ENCODE results near the gene ZMIZ1.

ZMIZ1 gene

DNA sequence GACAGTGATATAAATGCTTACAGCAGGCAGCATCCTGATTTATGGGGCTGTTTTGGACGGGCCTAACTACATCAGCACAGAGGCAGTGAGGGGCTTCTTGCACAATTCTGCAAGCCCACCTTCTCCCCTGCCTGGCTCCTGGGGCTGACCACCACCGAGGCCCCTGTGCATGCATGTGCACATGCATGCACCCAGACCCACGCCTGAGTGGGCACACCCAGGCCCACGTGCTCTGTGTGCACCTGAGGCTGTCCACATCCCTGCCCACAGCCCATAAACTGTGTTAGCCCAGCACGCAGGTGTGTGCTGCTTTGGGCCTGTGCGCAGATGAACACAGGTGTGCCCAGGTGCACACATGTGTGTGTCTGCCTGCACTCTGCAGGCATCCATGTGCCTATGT lies 40.0 kb downstream of the ZMIZ1 start:
- TF ChIP-seq, protein P1, sequence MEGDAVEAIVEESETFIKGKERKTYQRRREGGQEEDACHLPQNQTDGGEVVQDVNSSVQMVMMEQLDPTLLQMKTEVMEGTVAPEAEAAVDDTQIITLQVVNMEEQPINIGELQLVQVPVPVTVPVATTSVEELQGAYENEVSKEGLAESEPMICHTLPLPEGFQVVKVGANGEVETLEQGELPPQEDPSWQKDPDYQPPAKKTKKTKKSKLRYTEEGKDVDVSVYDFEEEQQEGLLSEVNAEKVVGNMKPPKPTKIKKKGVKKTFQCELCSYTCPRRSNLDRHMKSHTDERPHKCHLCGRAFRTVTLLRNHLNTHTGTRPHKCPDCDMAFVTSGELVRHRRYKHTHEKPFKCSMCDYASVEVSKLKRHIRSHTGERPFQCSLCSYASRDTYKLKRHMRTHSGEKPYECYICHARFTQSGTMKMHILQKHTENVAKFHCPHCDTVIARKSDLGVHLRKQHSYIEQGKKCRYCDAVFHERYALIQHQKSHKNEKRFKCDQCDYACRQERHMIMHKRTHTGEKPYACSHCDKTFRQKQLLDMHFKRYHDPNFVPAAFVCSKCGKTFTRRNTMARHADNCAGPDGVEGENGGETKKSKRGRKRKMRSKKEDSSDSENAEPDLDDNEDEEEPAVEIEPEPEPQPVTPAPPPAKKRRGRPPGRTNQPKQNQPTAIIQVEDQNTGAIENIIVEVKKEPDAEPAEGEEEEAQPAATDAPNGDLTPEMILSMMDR (IDR thresholded peaks at IDR 0.05) = no peak

DNA sequence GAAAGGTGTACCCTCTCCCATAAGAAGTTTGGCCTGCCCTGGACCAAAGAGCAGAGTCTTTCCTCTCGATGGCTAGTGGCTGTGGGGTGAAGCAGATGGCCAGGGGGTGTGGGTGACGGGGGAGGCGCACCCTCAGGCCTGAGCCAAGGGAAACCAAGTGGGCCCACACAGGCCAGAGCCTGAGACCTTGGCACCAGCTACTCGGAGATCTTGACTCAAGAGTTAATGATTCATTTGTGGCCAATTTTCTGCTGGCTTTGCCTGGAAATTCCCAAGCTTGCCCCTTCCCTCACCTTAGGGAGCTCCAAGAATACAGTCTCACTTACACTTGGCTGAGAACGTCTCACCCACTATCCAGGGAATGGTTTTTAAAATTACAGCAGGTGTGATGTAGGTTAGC lies 42.7 kb downstream of the ZMIZ1 start:
- TF ChIP-seq, protein P1 (IDR thresholded peaks at IDR 0.05) = no peak

DNA sequence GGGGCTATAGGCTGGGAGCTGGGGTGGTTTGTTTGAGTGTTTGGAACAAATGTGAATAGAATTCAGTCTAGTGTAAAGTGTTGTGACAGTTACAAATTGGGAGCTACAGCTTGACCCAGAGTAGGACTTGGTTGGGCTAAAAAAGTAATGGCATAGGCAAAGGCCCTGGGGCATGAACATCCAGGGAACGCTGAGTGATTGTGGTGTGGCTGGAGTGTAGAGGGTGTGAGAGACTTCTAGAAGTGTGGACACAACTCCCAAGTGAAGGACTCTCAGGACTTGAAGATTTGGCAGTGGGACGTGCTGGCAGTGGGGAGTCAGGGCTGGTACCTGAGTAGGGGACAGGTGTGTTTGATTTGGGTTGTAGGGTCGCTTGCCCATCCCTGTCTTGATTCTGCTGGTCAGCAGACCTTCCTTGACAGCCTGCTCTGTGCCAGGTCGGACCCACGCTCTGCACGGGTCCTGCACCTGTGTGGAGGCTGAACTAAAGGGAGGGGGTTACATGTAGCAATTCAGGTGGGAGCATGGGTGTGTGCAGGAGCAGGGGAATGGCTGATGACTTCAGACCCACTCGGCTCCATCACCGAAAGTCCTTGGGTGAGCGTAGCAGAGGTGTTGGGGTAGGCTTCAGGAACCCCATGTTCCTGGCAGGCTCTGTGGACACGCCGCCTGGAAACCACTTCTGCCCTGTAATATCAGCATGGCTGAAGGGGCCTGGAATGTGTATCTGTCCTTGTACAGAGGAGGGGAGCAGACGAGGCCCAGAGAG lies 43.3 kb downstream of the ZMIZ1 start:
- TF ChIP-seq, protein P1 (IDR thresholded peaks at IDR 0.05) = no peak

DNA sequence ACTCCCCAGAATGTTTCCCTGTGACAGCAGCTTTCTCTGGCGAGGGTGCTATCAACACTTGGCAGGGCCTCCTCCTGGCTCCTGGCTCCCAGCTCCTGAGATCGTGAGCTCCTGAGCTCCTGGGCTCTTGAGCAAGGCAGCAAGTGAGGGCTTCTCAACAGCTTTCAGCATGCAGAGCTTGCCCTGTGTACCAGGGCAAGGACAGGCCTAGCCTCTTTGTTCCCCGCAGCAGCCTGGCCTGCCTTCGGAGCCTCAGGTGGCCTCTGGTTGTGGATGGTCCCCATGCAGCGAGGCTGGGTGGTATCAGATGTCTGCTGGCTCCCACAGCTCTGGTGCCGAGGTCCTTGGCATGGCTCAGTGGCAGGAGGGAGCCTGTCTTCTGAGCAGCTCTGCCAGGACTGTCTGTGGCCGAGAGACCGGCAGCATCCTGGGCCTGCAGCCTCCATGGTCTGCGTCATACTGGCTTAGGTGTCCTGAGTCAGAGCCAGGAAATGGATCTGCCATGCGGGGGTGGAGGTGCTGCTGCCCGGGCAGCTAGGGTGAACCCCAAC lies 44.2 kb downstream of the ZMIZ1 start:
- TF ChIP-seq, protein P1 (IDR thresholded peaks at IDR 0.05) = no peak

DNA sequence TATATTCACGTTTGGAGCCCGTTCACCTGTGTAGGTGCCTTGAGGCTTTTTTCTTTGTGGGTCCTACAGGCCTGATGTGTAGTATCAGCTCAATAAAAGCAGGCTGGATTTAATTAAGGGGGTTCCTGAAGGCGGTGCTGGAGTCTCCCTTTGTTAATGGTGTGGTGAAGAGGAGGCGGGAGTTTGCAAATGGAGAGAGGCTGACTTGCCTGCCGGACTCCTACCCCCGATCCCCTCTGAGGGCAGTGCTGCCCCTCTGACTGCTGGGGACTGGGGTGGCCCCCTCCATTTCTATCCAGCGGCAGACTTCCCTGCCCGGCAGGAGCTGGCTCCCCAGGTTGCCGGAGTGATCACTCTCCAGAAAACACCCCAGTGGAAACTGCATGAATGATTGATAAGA lies 45.1 kb downstream of the ZMIZ1 start:
- TF ChIP-seq, protein P1 (IDR thresholded peaks at IDR 0.05) = no peak

DNA sequence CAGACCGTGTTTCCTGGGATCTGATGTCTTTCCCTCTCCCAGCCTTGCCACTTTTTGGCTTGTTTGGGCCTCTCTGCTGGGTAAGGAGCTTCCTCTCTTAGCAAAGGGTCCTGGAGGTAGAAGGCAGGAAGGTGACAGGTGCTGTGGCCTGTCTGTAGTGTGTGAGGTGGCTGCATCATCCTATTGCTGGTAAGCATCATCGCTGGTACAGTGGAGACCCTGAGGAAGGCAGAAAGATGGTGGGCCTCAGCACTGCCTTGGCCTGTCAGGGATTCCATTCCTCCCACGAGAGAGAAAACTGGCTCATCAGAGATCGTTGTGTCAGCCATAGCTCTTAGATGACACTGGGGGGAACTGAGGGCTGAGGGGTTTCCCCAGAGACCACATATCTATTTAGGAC lies 46.5 kb downstream of the ZMIZ1 start:
- TF ChIP-seq, protein P1 (IDR thresholded peaks at IDR 0.05) = no peak

DNA sequence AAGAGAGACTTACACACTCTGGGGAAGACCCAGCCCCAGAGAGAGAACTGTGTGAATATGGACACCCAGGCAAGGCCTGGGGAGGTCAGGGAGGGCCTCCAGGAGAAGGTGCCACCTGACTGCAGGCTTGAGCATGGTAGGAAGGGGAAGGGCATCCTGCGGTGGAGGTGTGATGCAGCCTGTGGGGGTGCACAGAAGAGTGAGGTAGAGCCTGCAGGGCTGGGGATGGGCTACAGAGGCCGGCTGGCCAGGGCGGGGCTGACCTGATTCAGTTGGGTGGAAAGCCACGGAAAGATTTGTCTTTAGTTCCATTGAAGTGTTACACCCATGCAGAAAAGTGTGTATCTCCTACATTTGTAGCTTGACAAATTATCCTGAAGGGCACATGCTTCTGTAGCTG lies 47.6 kb downstream of the ZMIZ1 start:
- TF ChIP-seq, protein P1 (IDR thresholded peaks at IDR 0.05) = no peak

Data from LNCAP (cell line).